Choroid plexus epithelial cell (primary cell): Measurements from ENCODE around the gene ARHGAP36.

Experiments used
- DNase-seq: peaks from one replicate; pipeline ENCODE4 v3.0.0-alpha.2; 2010; ENCODE audit warnings: low read depth
- H3K4me3 ChIP-seq: 2 replicates; pipeline ENCODE4 v1.5.1; 2011; ENCODE audit warnings: low read depth, mild to moderate bottlenecking, control low read depth, low read length, moderate library complexity
- CTCF ChIP-seq: conservative IDR thresholded peaks from 2 replicates; pipeline ENCODE4 v1.5.1; 2011; ENCODE audit warnings: low read depth, mild to moderate bottlenecking, control low read depth, inconsistent platforms, low read length, moderate library complexity

The ARHGAP36 gene

GRCh38 chrX:131136776-131137175 lies 78.6 kb downstream of the ARHGAP36 start:
- no peak for TF ChIP-seq CTCF
- DNase-seq: no peak

GRCh38 chrX:131139072-131139471 lies 80.9 kb downstream of the ARHGAP36 start:
- DNase-seq: no peak
- no peak for TF ChIP-seq CTCF
- H3K4me3 ChIP-seq: no peak overlapping the region

More at GRCh38 chrX:131136776-131137175, 78.6 kb downstream of the ARHGAP36 start:
- H3K4me3 ChIP-seq: no peak overlapping the region
